K562 (cell line): Measurements from ENCODE around the gene PIK3CD. TPM values are rescaled to one million over a fixed set of nuclear protein-coding genes. Genes with fewer than 3 reads are reported as not detected.

Experiments used
- ATF1 ChIP-seq, 2 experiments: fragments of 450-650 bp in 1 of 2; IDR thresholded peaks; 2 replicates each; pipeline ENCODE4 v1.6.1; 2016; ENCODE audit warnings: missing compliant biosample characterization in 1 of 2, missing genetic modification characterization in 1 of 2
- BACH1 ChIP-seq: fragments of 200-800 bp; sonication (Bioruptor generic); IDR thresholded peaks from 2 replicates; pipeline ENCODE4 v1.6.1; 2016; ENCODE audit warnings: missing genetic modification characterization, missing compliant biosample characterization
- BCOR ChIP-seq: fragments of 450-650 bp; IDR thresholded peaks from 2 replicates; pipeline ENCODE4 v1.6.1; 2016
- CBFA2T3 ChIP-seq: fragments of 450-650 bp; IDR thresholded peaks from 2 replicates; pipeline ENCODE4 v1.6.1; 2017
- CEBPG ChIP-seq, 3 experiments: fragments of 200-800 bp in 1 of 3; sonication (Bioruptor generic) in 1 of 3; sonication (generic) in 1 of 3; formaldehyde crosslinking in 1 of 3; IDR thresholded peaks in 2 of 3; conservative IDR thresholded peaks in 1 of 3; 2 replicates each; pipeline versions ENCODE4 v1.6.1 to v1.8.0; 2016 to 2022; ENCODE audit warnings: missing compliant biosample characterization in 2 of 3, missing genetic modification characterization in 2 of 3, mild to moderate bottlenecking in 1 of 3, missing genetic modification reagents in 1 of 3
- DEAF1 ChIP-seq: fragments of 450-650 bp; formaldehyde crosslinking; IDR thresholded peaks from 2 replicates; pipeline ENCODE4 v1.4.0; 2020; ENCODE audit warnings: mild to moderate bottlenecking, moderate library complexity
- EP300 ChIP-seq: IDR thresholded peaks from 2 replicates; pipeline ENCODE4 v1.6.1; 2012; ENCODE audit warnings: low read length, improper control_type of control experiment
- GTF2E2 ChIP-seq: fragments of 200-800 bp; sonication (Bioruptor generic); IDR thresholded peaks from 2 replicates; pipeline ENCODE4 v1.6.1; 2016; ENCODE audit warnings: missing genetic modification characterization, missing compliant biosample characterization
- HLTF ChIP-seq: fragments of 450-650 bp; IDR thresholded peaks from 2 replicates; pipeline ENCODE4 v1.6.1; 2016
- MAZ ChIP-seq, 2 experiments: fragments of 450-650 bp in 1 of 2; sonication (generic) in 1 of 2; formaldehyde crosslinking; IDR thresholded peaks in 1 of 2; conservative IDR thresholded peaks in 1 of 2; 2 replicates each; pipeline versions ENCODE4 v1.4.0 to v1.5.0; 2020; ENCODE audit warnings: mild to moderate bottlenecking in 1 of 2, missing genetic modification reagents in 1 of 2
- MYC ChIP-seq, 2 experiments: fragments of 250-450 bp in 1 of 2; sonication (Bioruptor Pico) in 1 of 2; IDR thresholded peaks; 2 replicates each; pipeline versions ENCODE4 v1.5.1 to v1.6.1; 2012 to 2021; ENCODE audit warnings: low read depth in 2 of 2, borderline replicate concordance in 1 of 2, improper control_type of control experiment in 1 of 2, low read length in 1 of 2, mild to moderate bottlenecking in 1 of 2, moderate library complexity in 1 of 2
- NFE2 ChIP-seq: IDR thresholded peaks from 2 replicates; pipeline ENCODE4 v1.6.1; 2014; ENCODE audit warnings: antibody characterized with exemption, low read depth
- NFIC ChIP-seq: fragments of 450-650 bp; IDR thresholded peaks from 2 replicates; pipeline ENCODE4 v1.6.1; 2017; ENCODE audit warnings: mild to moderate bottlenecking, inconsistent platforms
- RCOR1 ChIP-seq, 2 experiments: IDR thresholded peaks; 2 replicates each; pipeline ENCODE4 v1.6.1; 2012; ENCODE audit warnings: low read depth in 2 of 2, low read length in 2 of 2, borderline replicate concordance in 1 of 2, improper control_type of control experiment in 1 of 2
- SMARCA5 ChIP-seq: fragments of 450-650 bp; IDR thresholded peaks from 2 replicates; pipeline ENCODE4 v1.6.1; 2016
- SOX6 ChIP-seq: fragments of 450-650 bp; IDR thresholded peaks from 2 replicates; pipeline ENCODE4 v1.6.1; 2014; ENCODE audit warnings: mild to moderate bottlenecking
- SUPT5H ChIP-seq: fragments of 450-650 bp; IDR thresholded peaks from 2 replicates; pipeline ENCODE4 v1.6.1; 2016
- TAL1 ChIP-seq: fragments of 450-650 bp; IDR thresholded peaks from 2 replicates; pipeline ENCODE4 v1.6.1; 2016; ENCODE audit warnings: mild to moderate bottlenecking
- TBP ChIP-seq: optimal IDR thresholded peaks from 2 replicates; pipeline ENCODE3; 2011; ENCODE audit warnings: low read depth, low read length, improper control_type of control experiment
- TCF3 ChIP-seq: sonication (generic); formaldehyde crosslinking; IDR thresholded peaks from 2 replicates; pipeline ENCODE4 v1.4.0; 2020; ENCODE audit warnings: mild to moderate bottlenecking, missing genetic modification reagents
- ZFP36 ChIP-seq: fragments of 150-350 bp; IDR thresholded peaks from 2 replicates; pipeline ENCODE4 v1.6.1; 2018; ENCODE audit warnings: low read length, low read depth; ENCODE audit not compliant: partially characterized antibody
- polyA plus RNA-seq, 8 experiments: library from polyadenylated mRNA; depleted of rRNA in 4 of 8; stranded (reverse) in 5 of 8; unstranded in 3 of 8; fragments of >200 nt; fragmentation: Nextera tagmentation in 2 of 8; fragmentation: Illumina TruSeq in 1 of 8; extraction: Ambion mirVana in 2 of 8; extraction: Trizol in 1 of 8; gene quantifications; 2 replicates each; pipeline versions ENCODE4 v1.2.1 to v1.2.3, GENCODE V29; 2011 to 2014; ENCODE audit warnings: inconsistent platforms in 1 of 8, missing spikeins in 1 of 8
- total RNA-seq, 7 experiments: library from RNA; depleted of rRNA in 6 of 7; stranded (reverse); fragments of >200 nt in 6 of 7; fragmentation: Illumina TruSeq in 2 of 7; extraction: Trizol in 2 of 7; gene quantifications; 2 replicates each; pipeline versions ENCODE4 v1.2.1 to v1.2.3, GENCODE V29; 2011 to 2021; ENCODE audit warnings: low replicate concordance in 1 of 7
- TF ChIP-seq, protein P1 (sequence below): fragments of 450-650 bp; IDR thresholded peaks from 2 replicates; pipeline ENCODE4 v1.6.1; 2017; ENCODE audit warnings: antibody characterized with exemption, mild to moderate bottlenecking
- TF ChIP-seq, protein P2 (sequence below): fragments of 450-650 bp; formaldehyde crosslinking; IDR thresholded peaks from 2 replicates; pipeline ENCODE4 v1.4.0; 2022; ENCODE audit warnings: missing genetic modification characterization

Gene PIK3CD
- total and polyA plus RNA-seq, 9 of the 15 experiments (the other 6 are each of a cell fraction or from before 2014, with no cell fraction given), result 1.8 to 20.8 (median 7.2) TPM

DNA sequence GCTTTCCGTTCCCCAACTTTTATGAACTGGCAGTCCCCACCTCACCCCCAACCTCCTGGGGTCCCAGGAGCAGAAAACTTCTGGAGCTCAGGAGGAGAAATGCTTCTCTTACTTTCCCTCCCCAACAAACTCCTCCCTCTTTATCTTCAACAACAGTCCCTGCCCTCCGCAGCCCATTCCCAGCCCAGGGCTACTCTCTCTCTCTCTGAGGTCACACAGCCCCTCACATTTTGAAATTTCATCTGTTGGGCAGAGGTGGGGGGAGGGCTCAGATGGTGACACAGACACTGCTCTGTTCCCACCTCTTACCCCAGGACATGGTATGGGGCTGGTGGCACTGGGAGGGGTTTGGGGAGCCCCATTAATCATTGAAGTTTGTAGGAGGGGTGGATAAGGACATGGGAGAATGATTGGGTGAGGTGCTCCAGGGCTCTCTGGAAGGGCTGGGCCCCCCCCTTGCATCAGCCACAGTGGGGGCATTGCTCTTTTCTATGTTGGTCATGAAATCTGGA is 6.0 kb downstream of the PIK3CD start (continued):
- TF ChIP-seq DEAF1 (CRISPR knock-in tag), result no peak
- no peak for TF ChIP-seq SUPT5H
- TF ChIP-seq ZFP36, result peak; percentile 94
- TF ChIP-seq ATF1 (CRISPR knock-in tag; IDR thresholded peaks at IDR 0.05), result no peak
- TF ChIP-seq ATF1 (tag; IDR thresholded peaks at IDR 0.05), result peak; percentile 74
- peak; percentile 10; the same call in 1 of the 2 replicates for TF ChIP-seq SOX6
- TF ChIP-seq RCOR1 (IDR thresholded peaks at IDR 0.05; ENCODE audit: borderline replicate concordance in 1 of 2, low read depth in 2 of 2, low read length in 2 of 2), result peak; percentile 31 to 68; a peak in 2 of 4 replicates
- TF ChIP-seq CEBPG (CRISPR knock-in tag; IDR thresholded peaks at IDR 0.05), result peak; percentile 86
- TF ChIP-seq CEBPG (tag; conservative IDR thresholded peaks at IDR 0.05 in 1 of 2, IDR thresholded peaks at IDR 0.05 in 1 of 2), result peak in 1 of 2 experiments; percentile 69; a peak in 1 of 4 replicates
- TF ChIP-seq SMARCA5, result peak; percentile 95
- TF ChIP-seq EP300, result peak; percentile 29; the same call in 1 of the 2 replicates
- 0 out of 2 replicates have a peak, but pooled peaks have one; percentile 52 for TF ChIP-seq GTF2E2 (tag)
- TF ChIP-seq TBP, result peak; percentile 41
- TF ChIP-seq BCOR, result peak; percentile 88
- peak; percentile 31 for TF ChIP-seq NFIC
- no peak for TF ChIP-seq MYC (IDR thresholded peaks at IDR 0.05; ENCODE audit: low read depth, low read length)
- TF ChIP-seq MYC (CRISPR knock-in tag; IDR thresholded peaks at IDR 0.05; ENCODE audit: borderline replicate concordance, low read depth), result no peak
- TF ChIP-seq TAL1, result peak; percentile 47; the same call in 1 of the 2 replicates
- TF ChIP-seq, protein P1, sequence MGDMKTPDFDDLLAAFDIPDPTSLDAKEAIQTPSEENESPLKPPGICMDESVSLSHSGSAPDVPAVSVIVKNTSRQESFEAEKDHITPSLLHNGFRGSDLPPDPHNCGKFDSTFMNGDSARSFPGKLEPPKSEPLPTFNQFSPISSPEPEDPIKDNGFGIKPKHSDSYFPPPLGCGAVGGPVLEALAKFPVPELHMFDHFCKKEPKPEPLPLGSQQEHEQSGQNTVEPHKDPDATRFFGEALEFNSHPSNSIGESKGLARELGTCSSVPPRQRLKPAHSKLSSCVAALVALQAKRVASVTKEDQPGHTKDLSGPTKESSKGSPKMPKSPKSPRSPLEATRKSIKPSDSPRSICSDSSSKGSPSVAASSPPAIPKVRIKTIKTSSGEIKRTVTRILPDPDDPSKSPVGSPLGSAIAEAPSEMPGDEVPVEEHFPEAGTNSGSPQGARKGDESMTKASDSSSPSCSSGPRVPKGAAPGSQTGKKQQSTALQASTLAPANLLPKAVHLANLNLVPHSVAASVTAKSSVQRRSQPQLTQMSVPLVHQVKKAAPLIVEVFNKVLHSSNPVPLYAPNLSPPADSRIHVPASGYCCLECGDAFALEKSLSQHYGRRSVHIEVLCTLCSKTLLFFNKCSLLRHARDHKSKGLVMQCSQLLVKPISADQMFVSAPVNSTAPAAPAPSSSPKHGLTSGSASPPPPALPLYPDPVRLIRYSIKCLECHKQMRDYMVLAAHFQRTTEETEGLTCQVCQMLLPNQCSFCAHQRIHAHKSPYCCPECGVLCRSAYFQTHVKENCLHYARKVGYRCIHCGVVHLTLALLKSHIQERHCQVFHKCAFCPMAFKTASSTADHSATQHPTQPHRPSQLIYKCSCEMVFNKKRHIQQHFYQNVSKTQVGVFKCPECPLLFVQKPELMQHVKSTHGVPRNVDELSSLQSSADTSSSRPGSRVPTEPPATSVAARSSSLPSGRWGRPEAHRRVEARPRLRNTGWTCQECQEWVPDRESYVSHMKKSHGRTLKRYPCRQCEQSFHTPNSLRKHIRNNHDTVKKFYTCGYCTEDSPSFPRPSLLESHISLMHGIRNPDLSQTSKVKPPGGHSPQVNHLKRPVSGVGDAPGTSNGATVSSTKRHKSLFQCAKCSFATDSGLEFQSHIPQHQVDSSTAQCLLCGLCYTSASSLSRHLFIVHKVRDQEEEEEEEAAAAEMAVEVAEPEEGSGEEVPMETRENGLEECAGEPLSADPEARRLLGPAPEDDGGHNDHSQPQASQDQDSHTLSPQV, result peak; percentile 15; the same call in 1 of the 2 replicates
- peak; percentile 58 for TF ChIP-seq TCF3
- TF ChIP-seq BACH1 (tag), result no peak
- 0 out of 2 replicates have a peak, but pooled peaks have one; percentile 39 for TF ChIP-seq HLTF
- peak; percentile 72 for TF ChIP-seq CBFA2T3
- peak in 1 of 2 experiments; percentile 69; a peak in 2 of 4 replicates for TF ChIP-seq MAZ (CRISPR knock-in tag; conservative IDR thresholded peaks at IDR 0.05 in 1 of 2, IDR thresholded peaks at IDR 0.05 in 1 of 2)
- TF ChIP-seq, protein P2, sequence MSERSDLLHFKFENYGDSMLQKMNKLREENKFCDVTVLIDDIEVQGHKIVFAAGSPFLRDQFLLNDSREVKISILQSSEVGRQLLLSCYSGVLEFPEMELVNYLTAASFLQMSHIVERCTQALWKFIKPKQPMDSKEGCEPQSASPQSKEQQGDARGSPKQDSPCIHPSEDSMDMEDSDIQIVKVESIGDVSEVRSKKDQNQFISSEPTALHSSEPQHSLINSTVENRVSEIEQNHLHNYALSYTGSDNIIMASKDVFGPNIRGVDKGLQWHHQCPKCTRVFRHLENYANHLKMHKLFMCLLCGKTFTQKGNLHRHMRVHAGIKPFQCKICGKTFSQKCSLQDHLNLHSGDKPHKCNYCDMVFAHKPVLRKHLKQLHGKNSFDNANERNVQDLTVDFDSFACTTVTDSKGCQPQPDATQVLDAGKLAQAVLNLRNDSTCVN, result 0 out of 2 replicates have a peak, but pooled peaks have one; percentile 9
- no peak for TF ChIP-seq NFE2
